Measurements from ENCODE around the gene ADAM33. TPM values are rescaled to one million over a fixed set of nuclear protein-coding genes. Genes with fewer than 3 reads are reported as not detected.

ADAM33 gene
- total RNA-seq, 1 donor from 2014 or later, result not detected

- no peaks in the 10 kb centered on the region for H3K9me3 Mint-ChIP-seq
- no peaks in the 10 kb centered on the region for H3K36me3 Mint-ChIP-seq (ENCODE audit: low read depth)
- H3K27ac Mint-ChIP-seq, result no peak overlapping the region
Measured at GRCh38 chr20:3629893-3630292, 51.9 kb downstream of the ADAM33 start.

GRCh38 chr20:3628502-3629314 is 53.1 kb downstream of the ADAM33 start:
- intact Hi-C loops (cut with micrococcal nuclease), result no loop called here
- Mint-ChIP-seq H3K36me3 (ENCODE audit: low read depth) (no peaks in the 10 kb centered on the region), H3K27me3 (ENCODE audit: low read depth) (no peaks in the 10 kb centered on the region), H3K27ac (no peak overlapping the region), H3K4me1 (ENCODE audit: low read depth) (no peaks in the 10 kb centered on the region), H3K4me3 (ENCODE audit: low read depth) (no peak overlapping the region), H3K9me3 (no peaks in the 10 kb centered on the region)
- no peak for DNase-seq (ENCODE audit: low spot score)

More at GRCh38 chr20:3629893-3630292, 51.9 kb downstream of the ADAM33 start:
- intact Hi-C loops (cut with micrococcal nuclease), result no loop called here
- no peak overlapping the region for H3K4me3 Mint-ChIP-seq (ENCODE audit: low read depth)
- no peak for DNase-seq (ENCODE audit: low spot score)
- H3K4me1 Mint-ChIP-seq (ENCODE audit: low read depth), result no peaks in the 10 kb centered on the region
- H3K27me3 Mint-ChIP-seq (ENCODE audit: low read depth), result no peaks in the 10 kb centered on the region

DNA sequence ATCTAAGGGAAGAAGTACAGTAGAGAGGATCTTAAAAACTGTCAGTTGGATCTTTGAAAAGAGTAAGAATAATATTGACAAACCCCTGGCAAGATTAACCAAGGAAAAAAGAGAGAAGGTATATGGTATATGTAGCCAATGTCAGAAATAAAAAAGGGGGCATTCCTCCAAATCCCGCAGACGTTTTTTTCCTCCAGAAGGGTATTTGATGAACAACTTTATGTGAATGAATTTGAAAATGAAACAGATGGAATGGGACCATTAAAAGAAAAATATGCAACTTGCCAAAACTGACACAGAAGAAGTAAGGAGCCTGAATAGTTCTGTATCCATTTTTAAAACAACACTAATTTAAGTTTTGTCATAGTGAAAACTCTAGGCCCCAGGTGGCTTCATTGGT is 54.3 kb downstream of the ADAM33 start:
- Mint-ChIP-seq H3K9me3 (no peaks in the 10 kb centered on the region), H3K4me1 (ENCODE audit: low read depth) (no peaks in the 10 kb centered on the region), H3K27me3 (ENCODE audit: low read depth) (no peaks in the 10 kb centered on the region), H3K4me3 (ENCODE audit: low read depth) (no peak overlapping the region), H3K36me3 (ENCODE audit: low read depth) (no peaks in the 10 kb centered on the region), H3K27ac (no peak overlapping the region)
- intact Hi-C loops (cut with micrococcal nuclease), result no loop called here
- DNase-seq (ENCODE audit: low spot score), result no peak

- intact Hi-C loops (cut with micrococcal nuclease), result no loop called here
- Mint-ChIP-seq H3K27ac (no peak overlapping the region), H3K4me1 (ENCODE audit: low read depth) (no peaks in the 10 kb centered on the region), H3K27me3 (ENCODE audit: low read depth) (no peaks in the 10 kb centered on the region), H3K4me3 (ENCODE audit: low read depth) (no peak overlapping the region), H3K9me3 (no peaks in the 10 kb centered on the region), H3K36me3 (ENCODE audit: low read depth) (no peaks in the 10 kb centered on the region)
- DNase-seq (ENCODE audit: low spot score), result no peak
Measured at GRCh38 chr20:3622406-3622805, 59.4 kb downstream of the ADAM33 start.

DNA sequence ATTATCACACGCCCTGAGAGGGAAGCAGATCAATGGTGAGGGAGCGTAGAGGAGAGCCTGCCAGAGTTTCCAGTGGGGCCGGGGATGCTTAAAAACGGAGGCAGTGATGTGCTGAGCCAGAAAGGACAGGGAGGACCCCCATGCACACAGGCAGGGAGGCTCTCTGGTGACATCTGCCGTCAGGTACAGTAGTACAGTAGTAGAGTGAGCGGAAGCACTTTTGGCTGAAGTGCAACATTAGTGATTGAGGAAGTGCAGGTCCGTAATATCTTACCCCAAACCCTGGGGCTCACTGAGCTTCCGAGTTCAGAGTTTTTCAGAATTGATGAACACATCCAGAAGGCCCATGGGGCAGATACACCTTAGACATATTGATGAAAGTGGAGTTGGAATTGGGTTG is 60.7 kb downstream of the ADAM33 start:
- H3K27ac Mint-ChIP-seq, result no peak overlapping the region
- no peak overlapping the region for H3K4me3 Mint-ChIP-seq (ENCODE audit: low read depth)
- no peak for DNase-seq (ENCODE audit: low spot score)
- no peaks in the 10 kb centered on the region for H3K9me3 Mint-ChIP-seq
- H3K36me3 Mint-ChIP-seq (ENCODE audit: low read depth), result no peaks in the 10 kb centered on the region
- intact Hi-C loops (cut with micrococcal nuclease), result no loop called here
- no peaks in the 10 kb centered on the region for H3K4me1 Mint-ChIP-seq (ENCODE audit: low read depth)
- no peaks in the 10 kb centered on the region for H3K27me3 Mint-ChIP-seq (ENCODE audit: low read depth)

Other genes with a start within 250 kb of the ADAM33 start
- gene ATRN, start 211.0 kb downstream of the ADAM33 start, total RNA-seq, result 11.5 and 12.5 TPM in 2 replicates
- not detected in 2 replicates for gene GFRA4, start 18.6 kb downstream of the ADAM33 start, total RNA-seq
- not detected in 2 replicates for gene SIGLEC1, start 30.6 kb upstream of the ADAM33 start, total RNA-seq
- gene HSPA12B, start 50.7 kb upstream of the ADAM33 start, total RNA-seq, result 0.05 TPM in 1 of 2 replicates, not detected in the other
- 55.8 and 56.3 TPM in 2 replicates for gene ADISSP, start 85.7 kb upstream of the ADAM33 start, total RNA-seq
- not detected in 2 replicates for gene SPEF1, start 99.4 kb upstream of the ADAM33 start, total RNA-seq
- 66.1 and 68.9 TPM in 2 replicates for gene CENPB, start 104.7 kb upstream of the ADAM33 start, total RNA-seq
- gene CDC25B, start 114.3 kb upstream of the ADAM33 start, total RNA-seq, result 101 and 103 TPM in 2 replicates
- gene AP5S1, start 138.5 kb upstream of the ADAM33 start, total RNA-seq, result 11.9 and 12.8 TPM in 2 replicates
- gene MAVS, start 164.8 kb upstream of the ADAM33 start, total RNA-seq, result 41.0 and 43.5 TPM in 2 replicates
- 49.2 and 51.4 TPM in 2 replicates for gene PANK2, start 207.4 kb upstream of the ADAM33 start, total RNA-seq

All from activated T-helper 2 cell treated with anti-CD3 and anti-CD28 coated beads, Interferon-gamma antibody, Interleukin-2, Interleukin-4, amounts not matched to agents 10 μg/mL and 5 μg/mL and 100 μg/mL, durations not matched to agents 14 hours and 24 hours and 36 hours (primary cell).